ENCODE results near the gene ME2.

The ME2 gene

DNA sequence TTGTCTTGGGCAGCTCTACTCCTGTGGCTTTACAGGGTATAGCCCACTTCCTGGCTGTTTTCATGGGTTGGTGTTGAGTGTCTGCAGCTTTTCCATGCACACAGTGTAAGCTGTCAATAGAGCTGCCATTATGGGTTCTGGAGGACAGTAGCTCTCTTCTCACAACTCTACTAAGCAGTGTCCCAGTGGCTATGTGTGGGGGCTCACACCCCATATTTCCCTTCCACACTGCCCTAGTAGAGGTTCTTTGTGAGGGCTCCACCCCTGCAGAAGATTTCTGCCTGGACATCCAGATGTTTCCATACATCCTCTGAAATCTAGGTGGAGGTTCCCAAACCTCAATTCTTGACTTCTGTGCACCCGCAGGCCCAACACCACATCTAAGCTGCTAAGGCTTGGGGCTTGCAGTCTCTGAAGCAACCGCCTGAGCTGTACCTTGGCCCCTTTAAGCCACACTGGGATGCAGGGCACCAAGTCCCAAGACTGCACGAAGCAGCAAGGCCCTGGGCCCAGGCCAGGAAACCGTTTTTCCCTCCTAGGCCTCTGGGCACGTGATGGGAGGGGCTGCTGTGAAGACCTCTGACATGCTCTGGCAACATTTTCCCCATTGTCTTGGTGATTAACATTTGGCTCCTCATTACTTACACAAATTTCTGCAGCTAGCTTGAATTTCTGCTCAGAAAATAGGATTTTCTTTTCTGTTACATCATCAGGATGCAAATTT is 98.3 kb downstream of the ME2 start:
- ChIA-PET POLR2A (no interaction called here), CTCF (no interaction called here)
- TF ChIP-seq, protein P1, sequence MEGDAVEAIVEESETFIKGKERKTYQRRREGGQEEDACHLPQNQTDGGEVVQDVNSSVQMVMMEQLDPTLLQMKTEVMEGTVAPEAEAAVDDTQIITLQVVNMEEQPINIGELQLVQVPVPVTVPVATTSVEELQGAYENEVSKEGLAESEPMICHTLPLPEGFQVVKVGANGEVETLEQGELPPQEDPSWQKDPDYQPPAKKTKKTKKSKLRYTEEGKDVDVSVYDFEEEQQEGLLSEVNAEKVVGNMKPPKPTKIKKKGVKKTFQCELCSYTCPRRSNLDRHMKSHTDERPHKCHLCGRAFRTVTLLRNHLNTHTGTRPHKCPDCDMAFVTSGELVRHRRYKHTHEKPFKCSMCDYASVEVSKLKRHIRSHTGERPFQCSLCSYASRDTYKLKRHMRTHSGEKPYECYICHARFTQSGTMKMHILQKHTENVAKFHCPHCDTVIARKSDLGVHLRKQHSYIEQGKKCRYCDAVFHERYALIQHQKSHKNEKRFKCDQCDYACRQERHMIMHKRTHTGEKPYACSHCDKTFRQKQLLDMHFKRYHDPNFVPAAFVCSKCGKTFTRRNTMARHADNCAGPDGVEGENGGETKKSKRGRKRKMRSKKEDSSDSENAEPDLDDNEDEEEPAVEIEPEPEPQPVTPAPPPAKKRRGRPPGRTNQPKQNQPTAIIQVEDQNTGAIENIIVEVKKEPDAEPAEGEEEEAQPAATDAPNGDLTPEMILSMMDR (IDR thresholded peaks at IDR 0.05; ENCODE audit: insufficient read depth, low read length, missing control alignments): no peak
- DNase-seq (ENCODE audit: low read depth, low spot score): no peak
- H3K4me3 ChIP-seq (ENCODE audit: low read depth, low read length): no peak overlapping the region

DNA sequence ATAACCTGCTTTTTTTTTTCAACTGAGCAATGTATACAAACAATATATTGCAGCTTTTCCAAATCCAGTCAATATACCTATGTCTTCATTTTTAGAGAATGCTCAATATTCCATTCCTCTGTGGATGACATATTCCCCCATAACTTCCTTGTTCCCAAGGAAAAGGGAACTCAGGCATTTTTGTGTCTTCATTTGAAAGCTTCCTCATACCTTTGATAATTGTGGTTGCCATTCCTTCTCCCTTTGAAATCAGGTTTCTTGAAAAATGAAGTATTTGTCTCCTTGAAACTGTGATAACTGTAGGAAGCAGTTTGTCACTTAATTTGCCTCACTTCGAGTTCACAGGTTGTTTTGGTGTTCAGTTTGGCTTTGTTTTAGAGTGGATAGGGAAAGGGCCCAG is 102.5 kb downstream of the ME2 start:
- CTCF ChIA-PET: no interaction called here
- POLR2A ChIA-PET: no interaction called here
- no peak overlapping the region for H3K4me3 ChIP-seq (ENCODE audit: low read depth, low read length)
- TF ChIP-seq, protein P1 (IDR thresholded peaks at IDR 0.05; ENCODE audit: insufficient read depth, low read length, missing control alignments): no peak
- DNase-seq (ENCODE audit: low read depth, low spot score): no peak

DNA sequence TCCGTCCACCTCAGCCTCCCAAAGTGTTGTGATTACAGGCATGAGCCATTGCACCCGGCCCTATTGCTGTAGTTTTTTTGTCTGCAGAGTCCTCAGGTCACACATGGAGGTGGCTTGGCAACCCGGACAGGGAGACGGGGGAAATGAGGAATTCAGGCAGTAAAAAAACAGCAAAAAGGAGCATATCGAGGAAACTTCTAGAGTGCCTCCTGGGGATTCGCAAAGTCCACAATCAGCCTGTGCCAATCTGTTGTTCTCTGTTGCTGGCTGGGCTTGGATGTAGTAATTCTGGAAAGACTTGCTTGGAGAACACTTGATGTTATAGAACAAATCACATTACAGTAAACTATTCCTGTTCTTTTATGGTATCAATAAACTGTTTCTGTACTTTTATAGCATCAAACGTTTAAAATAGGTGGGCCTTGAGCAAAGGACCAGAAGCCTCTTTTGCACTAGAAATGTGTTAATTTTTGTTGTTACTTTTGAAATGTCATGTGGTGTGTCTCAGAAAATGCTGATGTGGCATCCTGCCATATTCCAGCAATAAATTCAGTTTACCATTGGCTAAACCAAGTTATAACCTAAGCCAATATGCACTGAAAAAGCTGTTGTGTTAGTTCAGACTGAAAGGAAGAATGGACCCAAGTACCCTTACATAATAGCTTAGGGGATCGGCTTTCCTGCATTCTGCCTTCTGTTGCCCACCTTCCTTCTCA is 103.3 kb downstream of the ME2 start:
- no peak overlapping the region for H3K4me3 ChIP-seq (ENCODE audit: low read depth, low read length)
- DNase-seq (ENCODE audit: low read depth, low spot score): no peak
- TF ChIP-seq, protein P1 (IDR thresholded peaks at IDR 0.05; ENCODE audit: insufficient read depth, low read length, missing control alignments): no peak
- POLR2A ChIA-PET: no interaction called here
- CTCF ChIA-PET: no interaction called here

DNA sequence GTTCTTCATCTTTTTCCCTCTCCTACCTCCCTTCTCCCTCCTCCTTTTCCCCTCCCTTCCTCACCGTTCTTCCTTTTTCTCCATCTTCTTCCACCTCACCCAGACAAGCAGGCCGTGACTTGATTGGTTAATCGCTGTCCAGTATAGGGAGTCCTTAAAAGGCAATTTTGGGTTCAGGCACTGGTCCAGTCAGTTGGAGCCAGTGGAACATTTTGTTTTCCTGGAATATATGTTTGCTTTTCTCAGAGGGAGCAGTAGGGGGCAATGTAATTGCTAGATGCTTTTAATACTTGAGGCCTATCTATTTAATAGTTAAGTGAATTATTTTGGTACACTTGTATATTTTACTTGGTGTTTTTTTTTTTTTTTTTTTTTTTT is 103.9 kb downstream of the ME2 start:
- POLR2A ChIA-PET: no interaction called here

DNA sequence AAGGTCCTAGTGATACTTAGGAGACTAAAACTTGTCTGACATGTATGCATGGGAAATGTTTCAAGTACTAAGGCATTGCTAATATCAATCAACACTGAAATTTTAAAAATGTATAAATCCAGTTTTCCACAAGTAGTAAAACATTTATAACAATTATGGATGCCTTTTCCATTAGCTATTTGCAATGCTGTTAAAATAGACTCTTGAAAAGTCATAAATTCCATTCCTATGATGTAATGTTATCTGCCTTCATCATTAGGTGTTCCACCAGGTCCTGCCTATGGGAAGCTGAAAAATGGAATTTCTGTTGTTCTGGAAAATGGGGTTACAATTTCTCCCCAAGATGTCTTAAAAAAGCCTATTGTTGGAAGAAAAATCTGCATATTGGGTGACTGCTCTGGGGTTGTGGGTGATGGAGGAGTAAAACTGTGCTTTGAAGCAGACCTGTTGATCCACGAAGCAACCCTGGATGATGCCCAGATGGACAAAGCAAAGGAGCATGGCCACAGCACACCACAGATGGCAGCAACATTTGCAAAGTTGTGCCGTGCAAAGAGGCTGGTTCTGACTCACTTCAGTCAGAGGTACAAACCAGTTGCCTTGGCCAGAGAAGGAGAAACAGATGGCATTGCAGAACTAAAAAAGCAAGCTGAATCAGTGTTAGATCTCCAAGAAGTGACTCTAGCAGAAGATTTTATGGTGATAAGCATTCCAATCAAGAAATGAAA is 107.6 kb downstream of the ME2 start:
- ChIA-PET CTCF (interaction anchor here (0.9 to 2.4 kb wide), 3 partner anchors 14 to 65 kb away, joined by 3 to 7 read pairs (median 3); partner anchors contain the start of gene ELAC1), POLR2A (interaction anchor here (0.6 to 0.7 kb wide), 2 partner anchors 26 to 975 kb away, joined by 3 read pairs; no protein-coding TSS in a partner anchor)
- H3K4me3 ChIP-seq (ENCODE audit: low read depth, low read length): no peak overlapping the region
- DNase-seq (ENCODE audit: low read depth, low spot score): no peak
- TF ChIP-seq, protein P1 (IDR thresholded peaks at IDR 0.05; ENCODE audit: insufficient read depth, low read length, missing control alignments): no peak

More for the DNA sequence above, 103.9 kb downstream of the ME2 start:
- no peak for DNase-seq (ENCODE audit: low read depth, low spot score)
- TF ChIP-seq, protein P1 (IDR thresholded peaks at IDR 0.05; ENCODE audit: insufficient read depth, low read length, missing control alignments): no peak
- CTCF ChIA-PET: interaction anchor here (1.7 kb wide), 1 partner anchor 47 kb away, joined by 4 read pairs; the partner anchor contains the start of gene SMAD4
- H3K4me3 ChIP-seq (ENCODE audit: low read depth, low read length): no peak overlapping the region

Measured in AG04449 (cell line).